GM12892 (cell line): ENCODE measurements around the gene SEPTIN11.

Experiments used
- POLR2A ChIP-seq: IDR thresholded peaks from 2 replicates; pipeline ENCODE4 v1.6.1; 2011; ENCODE audit warnings: low read depth, low read length, control low read depth
- POLR2AphosphoS5 ChIP-seq: IDR thresholded peaks from 2 replicates; pipeline ENCODE4 v1.6.1; 2011; ENCODE audit warnings: low read depth, low read length, control low read depth
- TAF1 ChIP-seq: IDR thresholded peaks from 2 replicates; pipeline ENCODE4 v1.6.1; 2011; ENCODE audit warnings: low read depth, mild to moderate bottlenecking, control low read depth, low read length, borderline replicate concordance

DNA sequence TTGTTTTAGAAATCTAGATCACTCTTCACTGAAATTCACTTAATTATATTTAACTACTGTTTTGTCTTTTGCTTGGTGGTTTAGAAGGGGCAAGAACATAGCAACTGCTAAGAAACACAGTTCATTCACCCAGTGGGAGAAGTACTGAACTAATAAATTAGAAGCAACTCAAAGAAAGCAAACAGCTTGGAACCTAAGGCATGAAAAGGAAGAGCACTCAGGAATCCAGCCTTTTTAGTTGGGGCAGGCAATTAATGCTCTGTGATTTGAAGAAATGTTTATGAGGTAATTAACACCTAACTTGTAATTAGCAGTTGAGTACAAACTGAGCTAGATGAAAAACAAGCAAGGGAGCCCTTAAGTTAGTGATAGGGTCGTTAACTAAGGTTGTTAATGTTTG, 22.8 kb downstream of the SEPTIN11 start:
- TF ChIP-seq POLR2A (no peak), POLR2AphosphoS5 (no peak), TAF1 (no peak)
